GM18951 (cell line): ENCODE results near the gene ATRX.
"Not testable (repeated sequence)": the region's sequence is repeated elsewhere in the genome, so short reads cannot be mapped to it uniquely, and the experiment has no call there.

Experiments
- POLR2A ChIP-seq: IDR thresholded peaks from 4 replicates; pipeline ENCODE4 v1.6.1; 2011; ENCODE audit warnings: mild to moderate bottlenecking; ENCODE audit not compliant: insufficient read length, insufficient read depth; ENCODE audit errors: extremely low read depth
- in situ Hi-C: fragments of 300-500 bp; cut with MboI; formaldehyde crosslinking; loops from one replicate; pipeline ENCODE4 v1.12.0; 2022; ENCODE audit warnings: low sequenced_read_pairs, mixed read lengths, inconsistent platforms; ENCODE audit not compliant: unreplicated experiment

ATRX gene

GRCh38 chrX:77628294-77629025 lies 157.6 kb downstream of the ATRX start:
- no peak for TF ChIP-seq POLR2A
- in situ Hi-C loops = loop anchor here (25.0 kb wide), 1 partner anchor 1066 kb away; no protein-coding TSS in a partner anchor

DNA sequence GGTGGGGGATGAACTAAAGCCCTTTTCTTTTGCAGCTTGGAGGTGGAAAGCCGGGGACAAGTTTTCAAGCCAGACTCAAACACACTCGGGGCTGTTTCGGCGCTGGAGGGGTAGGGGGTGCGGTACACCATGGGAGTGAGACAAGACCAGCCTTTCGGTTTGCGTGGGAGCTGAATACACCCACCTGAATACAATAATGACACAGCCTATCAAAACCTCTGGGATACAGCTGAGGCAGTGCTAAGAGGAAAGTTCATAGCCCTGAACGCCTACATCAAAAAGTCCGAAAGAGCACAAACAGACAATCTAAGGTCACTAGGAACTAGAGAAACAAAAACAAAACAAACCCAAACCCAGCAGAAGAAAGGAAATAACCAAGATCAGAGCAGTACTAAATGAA lies 163.3 kb downstream of the ATRX start:
- TF ChIP-seq POLR2A = no peak
- in situ Hi-C loops = no loop called here

DNA sequence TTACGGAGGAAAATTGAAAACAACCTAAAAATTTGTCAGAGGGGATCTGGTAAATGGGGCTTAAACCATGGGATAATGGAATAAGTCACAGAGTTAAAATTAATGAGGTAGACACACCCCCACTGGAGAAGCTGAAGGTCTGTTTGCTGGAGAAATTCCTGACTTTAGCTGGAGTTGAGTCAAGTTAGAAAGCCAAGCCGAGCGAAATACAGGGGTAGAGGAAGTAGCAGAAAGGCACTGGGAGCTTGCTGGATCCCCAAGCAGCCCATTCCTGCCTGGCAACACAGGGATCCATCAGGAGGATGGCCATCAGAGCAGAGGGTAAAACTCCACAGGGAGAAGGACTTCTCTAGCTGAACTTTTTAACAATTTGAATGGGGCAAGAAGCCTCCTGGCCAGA lies 163.8 kb downstream of the ATRX start:
- in situ Hi-C loops = no loop called here
- TF ChIP-seq POLR2A = no peak

DNA sequence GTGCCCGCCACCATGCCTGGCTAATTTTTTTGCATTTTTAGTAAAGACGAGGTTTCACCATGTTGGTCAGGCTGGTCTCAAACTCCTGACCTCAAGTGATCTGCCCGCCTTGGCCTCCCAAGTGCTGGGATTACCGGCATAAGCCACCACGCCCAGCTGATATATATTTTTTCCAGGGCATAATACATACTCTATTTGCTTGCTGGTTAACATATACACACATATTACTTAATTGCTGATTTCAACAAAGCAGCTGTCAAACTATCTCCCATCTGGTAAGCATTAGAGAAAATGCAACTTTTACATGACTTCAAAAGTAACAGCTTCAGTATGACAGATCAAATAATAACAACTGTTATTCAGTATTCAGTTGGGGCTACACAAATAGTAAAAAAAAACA lies 164.6 kb downstream of the ATRX start:
- in situ Hi-C loops = not testable (repeated sequence)

DNA sequence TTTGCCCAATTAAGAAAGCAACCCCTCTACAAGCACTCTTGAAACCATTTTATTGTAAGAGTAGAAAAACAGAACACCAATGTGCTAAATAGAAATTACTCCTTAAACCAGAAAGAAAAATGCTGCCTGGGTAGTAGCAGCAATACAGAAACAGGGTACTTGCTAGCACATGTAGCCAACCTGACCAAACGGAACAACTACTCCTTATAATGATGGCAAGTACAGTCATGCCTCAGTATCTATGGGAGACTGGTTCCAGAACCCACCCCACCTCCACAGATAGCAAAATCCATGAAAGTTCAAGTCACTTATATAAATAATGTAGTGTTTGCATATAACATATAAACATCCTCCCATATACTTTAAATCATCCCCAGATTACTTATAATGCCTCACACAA lies 168.8 kb downstream of the ATRX start:
- no peak for TF ChIP-seq POLR2A
- in situ Hi-C loops = no loop called here

- no peak for TF ChIP-seq POLR2A
- in situ Hi-C loops = no loop called here
Observed at GRCh38 chrX:77603635-77604336, 182.2 kb downstream of the ATRX start.

- TF ChIP-seq POLR2A = no peak
- in situ Hi-C loops = no loop called here
Observed at GRCh38 chrX:77597511-77597910, 188.5 kb downstream of the ATRX start.

GRCh38 chrX:77597090-77597489 lies 188.9 kb downstream of the ATRX start:
- in situ Hi-C loops = no loop called here
- no peak for TF ChIP-seq POLR2A

DNA sequence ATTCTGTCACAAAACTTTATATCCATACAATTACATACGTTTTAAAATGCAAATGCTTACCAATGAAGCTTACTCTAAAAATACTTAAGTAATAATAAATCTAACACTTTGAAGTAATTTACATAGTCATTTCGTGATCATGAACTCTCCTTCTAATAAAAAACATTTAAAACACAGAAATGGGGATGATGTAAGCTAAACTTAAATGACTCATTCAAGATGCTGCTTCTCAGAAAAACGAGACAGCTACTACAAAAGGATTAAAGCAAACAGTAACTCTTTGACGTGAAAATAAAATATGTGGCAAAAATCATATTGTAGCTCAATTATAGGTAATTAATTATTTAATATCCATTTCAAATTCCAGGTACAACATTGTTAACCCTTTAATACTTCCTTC lies 190.2 kb downstream of the ATRX start:
- TF ChIP-seq POLR2A = no peak
- in situ Hi-C loops = no loop called here

GRCh38 chrX:77572322-77572721 lies 213.7 kb downstream of the ATRX start:
- no peak for TF ChIP-seq POLR2A
- in situ Hi-C loops = no loop called here

DNA sequence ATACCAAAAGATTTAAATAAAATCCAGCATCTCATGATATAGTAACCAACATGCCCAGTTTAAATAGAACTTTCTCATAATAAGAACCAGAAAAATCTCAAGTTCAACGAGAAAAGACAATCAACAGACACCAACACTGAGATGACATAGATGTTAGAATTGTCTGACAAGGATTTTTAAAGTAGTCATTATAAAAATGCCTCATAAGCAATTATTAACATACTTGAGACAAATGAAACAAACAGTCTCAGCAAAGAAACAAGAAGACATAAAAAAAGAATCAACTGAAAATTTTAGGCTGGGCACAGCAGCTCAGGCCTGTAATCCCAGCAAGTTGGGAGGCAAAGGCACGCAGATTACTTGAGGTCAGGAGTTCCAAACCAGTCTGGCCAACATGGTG lies 220.7 kb downstream of the ATRX start:
- in situ Hi-C loops = no loop called here
- TF ChIP-seq POLR2A = no peak

DNA sequence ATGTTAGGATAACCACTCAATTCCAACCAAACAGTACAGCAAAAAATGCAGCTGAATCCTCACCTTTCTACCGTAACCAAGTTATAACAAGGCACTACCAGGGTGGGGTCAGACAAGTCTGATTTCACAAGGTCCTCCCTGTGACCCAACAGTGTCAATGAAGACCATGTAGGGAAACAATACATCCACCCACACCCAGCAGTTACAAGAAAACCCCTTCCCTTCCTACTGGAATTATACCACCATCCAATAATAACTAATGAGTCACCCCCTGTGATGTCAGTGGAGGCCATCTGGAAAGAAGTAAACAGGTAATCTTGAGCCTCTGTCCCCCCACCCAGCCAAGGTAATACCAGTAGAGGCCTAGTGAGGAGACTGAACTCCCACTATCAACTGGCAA lies 221.2 kb downstream of the ATRX start:
- in situ Hi-C loops = no loop called here
- TF ChIP-seq POLR2A = no peak

DNA sequence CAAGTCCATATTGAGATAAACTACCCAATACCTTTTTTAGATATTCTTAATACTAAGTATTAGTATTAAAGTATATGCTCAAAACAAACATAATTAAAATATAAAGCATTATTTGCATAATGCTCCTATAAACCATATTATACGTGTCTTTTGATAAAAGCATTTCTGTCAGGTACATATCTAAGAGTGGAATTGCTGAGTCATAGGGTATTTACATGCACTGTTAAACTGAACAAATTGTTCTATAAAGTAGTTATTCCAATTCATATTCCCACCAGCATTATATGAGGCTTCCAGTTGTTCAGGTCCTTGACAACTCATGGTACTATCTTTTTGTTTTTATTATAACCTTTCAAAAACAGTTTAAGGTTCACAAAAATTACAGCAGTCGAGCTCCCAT lies 224.6 kb downstream of the ATRX start:
- TF ChIP-seq POLR2A = no peak
- in situ Hi-C loops = no loop called here

- in situ Hi-C loops = no loop called here
- no peak for TF ChIP-seq POLR2A
Observed at GRCh38 chrX:77556276-77556675, 229.7 kb downstream of the ATRX start.
